Measurements from ENCODE around the gene ZNF507.
A peak's percentile ranks its signal among the peaks of the same experiment; 100 is the strongest.

The ZNF507 gene

DNA sequence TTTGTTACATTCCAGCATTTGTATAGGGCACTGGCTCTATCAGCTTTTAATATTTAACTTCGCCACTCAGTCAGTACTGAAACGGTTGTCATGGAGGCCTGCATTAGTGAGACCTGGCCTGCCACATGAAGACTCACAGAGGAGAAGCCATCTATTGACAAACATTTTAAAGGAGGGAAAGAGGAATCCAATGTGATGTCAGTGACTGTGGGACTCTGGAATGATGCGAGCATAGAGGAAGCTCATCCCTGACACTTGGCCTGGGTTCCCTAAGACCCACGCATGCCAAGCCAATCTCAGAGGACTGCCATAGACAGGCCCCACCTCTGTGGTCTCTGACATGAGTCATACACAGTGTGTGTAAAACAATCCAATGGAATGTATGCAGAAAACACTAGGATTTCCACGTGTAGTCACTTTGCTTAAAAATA lies 52.3 kb downstream of the ZNF507 start:
- peak; percentile 77 for DNase-seq (ENCODE audit: low read depth)
- H3K4me3 ChIP-seq (ENCODE audit: low read depth, low read length), result no peak overlapping the region
- no peak for TF ChIP-seq CTCF (conservative IDR thresholded peaks at IDR 0.05; ENCODE audit: low read depth, low read length)

DNA sequence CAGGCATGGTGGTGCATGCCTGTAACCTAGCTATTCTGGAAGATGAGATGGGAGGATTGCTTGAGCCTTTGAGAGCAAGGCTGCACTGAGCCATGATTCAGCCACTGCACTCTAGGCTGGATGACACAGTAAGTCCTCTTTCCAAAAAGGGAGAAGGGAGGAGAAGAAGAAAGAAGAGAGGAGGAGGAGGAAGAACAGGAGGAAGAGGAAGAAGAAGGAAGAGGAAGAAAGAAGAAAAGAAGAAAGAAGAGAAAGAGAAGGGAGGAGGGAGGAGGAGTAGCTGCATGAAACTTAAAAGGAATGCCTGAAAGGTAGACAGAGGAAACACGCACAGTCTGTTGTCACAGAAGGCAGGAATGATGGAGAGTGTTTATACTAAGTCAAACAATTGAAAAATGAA lies 56.6 kb downstream of the ZNF507 start:
- TF ChIP-seq CTCF (conservative IDR thresholded peaks at IDR 0.05; ENCODE audit: low read depth, low read length), result no peak
- DNase-seq (ENCODE audit: low read depth), result no peak
- H3K4me3 ChIP-seq (ENCODE audit: low read depth, low read length), result no peak overlapping the region

- DNase-seq (ENCODE audit: low read depth), result no peak
- no peak for TF ChIP-seq CTCF (conservative IDR thresholded peaks at IDR 0.05; ENCODE audit: low read depth, low read length)
Observed at GRCh38 chr19:32403291-32403995, 58.0 kb downstream of the ZNF507 start.

DNA sequence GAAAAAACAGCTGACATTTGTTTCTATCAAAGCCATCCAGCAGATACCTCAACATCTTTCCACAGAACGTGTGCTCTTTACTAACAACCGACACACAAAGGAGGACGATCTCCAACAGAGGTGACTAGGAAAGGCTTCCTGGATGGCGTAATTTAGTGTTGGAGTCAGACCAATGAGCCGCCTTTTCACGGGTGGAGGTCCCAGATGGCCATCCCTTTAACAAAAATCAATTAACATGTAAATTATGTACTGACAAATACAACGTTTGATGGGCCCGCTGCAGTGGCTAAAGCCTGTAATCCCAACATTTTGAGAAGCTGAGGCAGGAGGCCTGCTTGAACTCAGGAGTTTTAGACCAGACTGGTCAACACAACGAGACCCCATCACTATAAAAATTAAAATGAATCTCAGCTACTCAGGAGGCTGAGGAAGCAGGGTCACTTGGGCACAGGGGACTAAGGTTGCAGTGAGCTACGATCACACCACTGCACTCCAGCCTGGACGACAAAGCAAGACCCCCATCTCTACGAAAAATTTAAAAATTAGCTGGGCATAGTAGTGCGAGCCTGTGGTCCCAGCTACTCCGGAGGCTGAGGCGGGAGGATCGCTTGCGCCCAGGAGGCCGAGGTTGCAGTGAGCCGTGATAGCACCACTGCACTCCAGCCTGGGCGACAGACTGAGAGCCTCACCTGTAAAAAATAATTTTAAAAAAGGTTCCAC lies 59.0 kb downstream of the ZNF507 start:
- peak; percentile 26 for DNase-seq (ENCODE audit: low read depth)
- TF ChIP-seq CTCF (conservative IDR thresholded peaks at IDR 0.05; ENCODE audit: low read depth, low read length), result no peak
- peak overlapping the region; percentile 91 for H3K4me3 ChIP-seq (ENCODE audit: low read depth, low read length)

More at GRCh38 chr19:32403291-32403995, 58.0 kb downstream of the ZNF507 start:
- H3K4me3 ChIP-seq (ENCODE audit: low read depth, low read length), result no peak overlapping the region

DNA sequence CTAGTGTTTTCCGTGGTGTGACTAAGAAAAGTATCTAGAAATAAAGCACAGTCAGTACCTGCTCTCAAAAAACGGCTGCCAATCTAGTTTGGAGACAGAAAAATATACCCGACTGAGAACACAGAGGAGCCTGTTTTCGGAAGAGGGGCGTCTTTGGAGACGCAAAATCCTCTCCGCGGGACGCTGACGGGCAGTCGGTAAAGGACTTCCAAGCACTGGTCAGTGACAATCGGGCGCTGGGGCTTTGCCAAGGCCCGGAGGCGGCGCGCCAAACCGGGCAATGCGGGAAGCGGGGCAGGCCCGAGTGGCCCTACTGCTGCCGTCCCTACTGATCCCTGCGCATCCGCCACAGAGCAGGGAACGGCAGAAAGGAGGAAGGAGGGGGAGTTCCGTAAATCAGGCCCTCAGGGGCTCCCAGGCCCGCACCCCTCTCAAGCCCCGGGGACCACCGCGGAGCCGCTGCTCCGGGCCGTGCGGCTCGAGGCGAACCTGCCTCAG lies 59.6 kb downstream of the ZNF507 start:
- TF ChIP-seq CTCF (conservative IDR thresholded peaks at IDR 0.05; ENCODE audit: low read depth, low read length), result no peak
- H3K4me3 ChIP-seq (ENCODE audit: low read depth, low read length), result peak overlapping the region; percentile 91
- peak; percentile 33 for DNase-seq (ENCODE audit: low read depth)

DNA sequence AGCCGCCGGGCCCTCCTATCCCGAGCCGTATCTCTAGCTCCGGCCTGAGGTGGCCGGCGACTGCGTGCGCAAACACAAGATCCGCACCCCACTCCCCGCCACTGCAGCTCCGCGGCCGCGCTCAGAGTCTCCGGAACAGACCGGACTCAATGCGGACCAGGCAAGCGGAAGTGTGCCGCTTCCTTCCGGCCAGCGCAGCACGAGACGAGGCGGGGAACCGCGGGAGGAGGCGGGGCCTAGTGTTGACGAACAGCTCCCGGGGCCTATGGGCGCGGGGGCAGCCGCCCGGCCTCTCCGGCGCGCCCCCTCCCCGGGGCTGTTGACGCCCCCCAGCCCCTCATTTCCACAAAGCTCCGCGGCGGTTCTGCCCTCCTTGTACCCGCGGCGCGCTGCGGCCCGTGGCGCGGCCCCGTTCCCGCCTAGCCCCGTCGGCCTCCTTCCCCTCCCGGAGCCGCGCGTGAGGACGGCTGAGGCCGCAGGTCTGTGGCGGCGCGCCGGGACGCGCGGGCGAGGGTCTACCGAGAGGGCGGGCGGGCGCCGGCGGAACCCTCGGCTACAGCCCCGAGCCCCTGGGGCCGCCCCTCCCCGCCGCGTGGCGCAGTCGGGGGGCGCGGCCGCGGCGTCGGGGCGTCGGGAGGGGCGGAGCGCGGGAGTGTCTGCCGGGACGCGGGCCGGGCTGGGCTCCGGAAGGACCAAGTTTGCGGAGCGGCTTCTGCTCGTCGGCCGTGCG lies 60.2 kb downstream of the ZNF507 start, which contains the start of gene DPY19L3:
TSS of gene DPY19L3 (plus strand) at position 340 of the 730 bp plus-strand sequence. CDS start 2,484 bp downstream, outside the sequence.
- H3K4me3 ChIP-seq (ENCODE audit: low read depth, low read length), result peak within 1 kb of the TSS; percentile 91
- no peak for TF ChIP-seq CTCF (conservative IDR thresholded peaks at IDR 0.05; ENCODE audit: low read depth, low read length)
- peak; percentile 95 for DNase-seq (ENCODE audit: low read depth)

All from choroid plexus epithelial cell (primary cell).